ENCODE measurements around the gene KCNK5.

Gene KCNK5

GRCh38 chr6:39170389-39170788, 58.9 kb downstream of the KCNK5 start:
- no peak for DNase-seq

GRCh38 chr6:39169448-39170344, 59.6 kb downstream of the KCNK5 start:
- DNase-seq: no peak

GRCh38 chr6:39167866-39168625, 61.2 kb downstream of the KCNK5 start:
- DNase-seq: no peak

- DNase-seq: no peak
Measured at GRCh38 chr6:39167321-39167720, 62.0 kb downstream of the KCNK5 start.

- DNase-seq: no peak
Measured at GRCh38 chr6:39166912-39167290, 62.4 kb downstream of the KCNK5 start.

GRCh38 chr6:39166189-39166911, 62.9 kb downstream of the KCNK5 start:
- DNase-seq: peak; percentile 26

- no peak for DNase-seq
Measured at GRCh38 chr6:39157511-39157910, 71.8 kb downstream of the KCNK5 start.

GRCh38 chr6:39156801-39157200, 72.5 kb downstream of the KCNK5 start:
- DNase-seq: no peak

- DNase-seq: no peak
Measured at GRCh38 chr6:39154705-39155104, 74.6 kb downstream of the KCNK5 start.

- DNase-seq: no peak
Measured at GRCh38 chr6:39153766-39154397, 75.4 kb downstream of the KCNK5 start.

GRCh38 chr6:39152262-39152661, 77.0 kb downstream of the KCNK5 start:
- no peak for DNase-seq

- DNase-seq: no peak
Measured at GRCh38 chr6:39151211-39151610, 78.1 kb downstream of the KCNK5 start.

- DNase-seq: no peak
Measured at GRCh38 chr6:39144481-39145173, 84.6 kb downstream of the KCNK5 start.

- DNase-seq: no peak
Measured at GRCh38 chr6:39143238-39143930, 85.9 kb downstream of the KCNK5 start.

GRCh38 chr6:39140556-39141167, 88.6 kb downstream of the KCNK5 start:
- DNase-seq: no peak
